Trophoblast cell (in vitro differentiated cells and primary cell): ENCODE results near the gene SCN1A.

Experiments
- DNase-seq, 2 donors: peaks; one replicate each; pipeline ENCODE4 v3.0.0-alpha.2; 2016
- H2AFZ ChIP-seq: 2 replicates; pipeline ENCODE4 v1.6.1; 2013; ENCODE audit warnings: low read length, moderate library complexity, mild to moderate bottlenecking; ENCODE audit not compliant: insufficient read depth, poor library complexity
- H2AK5ac ChIP-seq: 2 replicates; pipeline ENCODE4 v1.6.1; 2013; ENCODE audit warnings: mild to moderate bottlenecking, low read length
- H2BK120ac ChIP-seq: 2 replicates; pipeline ENCODE4 v1.6.1; 2013; ENCODE audit warnings: low read length, mild to moderate bottlenecking, moderate library complexity; ENCODE audit not compliant: insufficient read depth, poor library complexity
- H2BK12ac ChIP-seq: 2 replicates; pipeline ENCODE4 v1.6.1; 2013; ENCODE audit warnings: mild to moderate bottlenecking, low read length, moderate library complexity
- H2BK5ac ChIP-seq: 2 replicates; pipeline ENCODE4 v1.6.1; 2013; ENCODE audit warnings: low read length, low read depth, moderate library complexity, mild to moderate bottlenecking; ENCODE audit not compliant: poor library complexity
- H3K14ac ChIP-seq: 2 replicates; pipeline ENCODE4 v1.6.1; 2013; ENCODE audit warnings: mild to moderate bottlenecking, low read length
- H3K18ac ChIP-seq: 2 replicates; pipeline ENCODE4 v1.6.1; 2013; ENCODE audit warnings: mild to moderate bottlenecking, low read length
- H3K23ac ChIP-seq: 2 replicates; pipeline ENCODE4 v1.6.1; 2013; ENCODE audit warnings: low read length
- H3K27ac ChIP-seq: 2 replicates; pipeline ENCODE4 v1.5.1; 2013; ENCODE audit warnings: low read depth, mild to moderate bottlenecking, inconsistent platforms, low read length, moderate library complexity
- H3K27me3 ChIP-seq: 2 replicates; pipeline ENCODE4 v1.6.1; 2013; ENCODE audit warnings: inconsistent platforms, mild to moderate bottlenecking, low read length, moderate library complexity; ENCODE audit not compliant: insufficient read depth
- H3K36me3 ChIP-seq, 2 experiments: 1 replicate in 1 of 2; 2 replicates in 1 of 2; pipeline ENCODE4 v1.6.1; 2013; ENCODE audit warnings: low read length in 2 of 2, mild to moderate bottlenecking in 2 of 2, moderate library complexity in 1 of 2; ENCODE audit not compliant: insufficient read depth in 2 of 2, control insufficient read depth in 1 of 2
- H3K4ac ChIP-seq: 2 replicates; pipeline ENCODE4 v1.6.1; 2013; ENCODE audit warnings: low read depth, mild to moderate bottlenecking, low read length, moderate library complexity
- H3K4me1 ChIP-seq, 2 experiments: 1 replicate in 1 of 2; 2 replicates in 1 of 2; pipeline ENCODE4 v1.6.1; 2013; ENCODE audit warnings: low read length in 2 of 2, mild to moderate bottlenecking in 2 of 2, moderate library complexity in 1 of 2; ENCODE audit not compliant: insufficient read depth in 2 of 2, control insufficient read depth in 1 of 2
- H3K4me2 ChIP-seq: 2 replicates; pipeline ENCODE4 v1.6.1; 2013; ENCODE audit warnings: inconsistent platforms, mild to moderate bottlenecking, low read length, moderate library complexity
- H3K4me3 ChIP-seq: 2 replicates; pipeline ENCODE4 v1.5.1; 2013; ENCODE audit warnings: mild to moderate bottlenecking, low read depth, low read length, inconsistent platforms
- H3K79me1 ChIP-seq: one replicate; pipeline ENCODE4 v1.6.1; 2013; ENCODE audit warnings: low read length
- H3K79me2 ChIP-seq: 2 replicates; pipeline ENCODE4 v1.6.1; 2013; ENCODE audit warnings: low read length, mild to moderate bottlenecking; ENCODE audit not compliant: control insufficient read depth, insufficient read depth, poor library complexity
- H3K9ac ChIP-seq: 2 replicates; pipeline ENCODE4 v1.6.1; 2013; ENCODE audit warnings: mild to moderate bottlenecking, low read length
- H3K9me3 ChIP-seq: 2 replicates; pipeline ENCODE4 v1.6.1; 2013; ENCODE audit warnings: low read depth, mild to moderate bottlenecking, control low read depth, inconsistent platforms, low read length; ENCODE audit not compliant: insufficient read depth
- H4K12ac ChIP-seq: 2 replicates; pipeline ENCODE4 v1.6.1; 2013; ENCODE audit warnings: low read depth, mild to moderate bottlenecking, low read length, moderate library complexity
- H4K8ac ChIP-seq: 2 replicates; pipeline ENCODE4 v1.6.1; 2013; ENCODE audit warnings: low read depth, mild to moderate bottlenecking, low read length, moderate library complexity
- H4K91ac ChIP-seq: one replicate; pipeline ENCODE4 v1.6.1; 2013; ENCODE audit warnings: low read depth, mild to moderate bottlenecking, low read length, moderate library complexity
- WGBS: extraction: QIAGEN DNeasy Blood & Tissue Kit; methylation state at CpG from one replicate; pipeline ENCODE4 v1.1.7; 2013; ENCODE audit warnings: missing lambda C conversion rate; ENCODE audit not compliant: insufficient read length, insufficient coverage; ENCODE audit errors: extremely low coverage; 5-methylcytosine and 5-hydroxymethylcytosine counted together

SCN1A gene

GRCh38 chr2:165952085-165952484, 175.7 kb downstream of the SCN1A start:
- H3K9ac ChIP-seq: no peak overlapping the region
- no peak overlapping the region for H3K4me2 ChIP-seq
- H3K79me2 ChIP-seq: peaks cover 3% of the 10 kb centered on the region
- H3K9me3 ChIP-seq: peaks cover 3% of the 10 kb centered on the region
- H4K8ac ChIP-seq: no peak overlapping the region
- H2AFZ ChIP-seq: no peak overlapping the region
- H4K12ac ChIP-seq: no peak overlapping the region
- H3K14ac ChIP-seq: no peak overlapping the region
- WGBS: no CpG with 5 or more reads among the region's 1 CpG
- no peak overlapping the region for H3K23ac ChIP-seq
- H3K36me3 ChIP-seq: peaks cover 0 to 1% of the 10 kb centered on the region in 2 experiments
- no peak overlapping the region for H3K27ac ChIP-seq
- peak overlapping the region; percentile 75 for H3K4ac ChIP-seq
- no peaks in the 10 kb centered on the region for H3K27me3 ChIP-seq
- H2BK120ac ChIP-seq: no peak overlapping the region
- H2AK5ac ChIP-seq: no peak overlapping the region
- H2BK5ac ChIP-seq: no peak overlapping the region
- peaks cover 3% of the 10 kb centered on the region for H3K79me1 ChIP-seq
- no peak overlapping the region for H2BK12ac ChIP-seq
- H3K4me3 ChIP-seq: no peak overlapping the region
- H3K4me1 ChIP-seq: no peaks in the 10 kb centered on the region
- no peak overlapping the region for H4K91ac ChIP-seq
- no peak for DNase-seq
- no peak overlapping the region for H3K18ac ChIP-seq

GRCh38 chr2:165950438-165950837, 177.4 kb downstream of the SCN1A start:
- H4K91ac ChIP-seq: no peak overlapping the region
- peaks cover 3% of the 10 kb centered on the region for H3K79me1 ChIP-seq
- H3K14ac ChIP-seq: no peak overlapping the region
- no peak overlapping the region for H3K23ac ChIP-seq
- no peaks in the 10 kb centered on the region for H3K27me3 ChIP-seq
- H2AK5ac ChIP-seq: no peak overlapping the region
- H3K79me2 ChIP-seq: peaks cover 3% of the 10 kb centered on the region
- H2BK12ac ChIP-seq: no peak overlapping the region
- H3K4me3 ChIP-seq: no peak overlapping the region
- no peak overlapping the region for H3K18ac ChIP-seq
- H3K9me3 ChIP-seq: no peaks in the 10 kb centered on the region
- H2AFZ ChIP-seq: no peak overlapping the region
- H3K4me2 ChIP-seq: no peak overlapping the region
- H2BK5ac ChIP-seq: no peak overlapping the region
- no peak overlapping the region for H3K27ac ChIP-seq
- peak; percentile 71 to 92 for DNase-seq
- H3K4ac ChIP-seq: no peak overlapping the region
- no peak overlapping the region for H3K9ac ChIP-seq
- no CpG with 5 or more reads among the region's 3 CpGs for WGBS
- no peaks in the 10 kb centered on the region for H3K4me1 ChIP-seq
- no peak overlapping the region for H2BK120ac ChIP-seq
- no peak overlapping the region for H4K12ac ChIP-seq
- H4K8ac ChIP-seq: no peak overlapping the region
- H3K36me3 ChIP-seq: peaks cover 0 to 1% of the 10 kb centered on the region in 2 experiments

- Histone ChIP-seq H2BK5ac (no peak overlapping the region), H3K18ac (no peak overlapping the region), H3K36me3 (peaks cover 0 to 5% of the 10 kb centered on the region in 2 experiments), H4K12ac (no peak overlapping the region), H3K4me2 (no peak overlapping the region), H3K9ac (no peak overlapping the region), H4K91ac (no peak overlapping the region), H4K8ac (no peak overlapping the region), H3K79me2 (no peaks in the 10 kb centered on the region), H2BK12ac (no peak overlapping the region), H2BK120ac (no peak overlapping the region), H3K4me1 (no peaks in the 10 kb centered on the region), H3K27ac (no peak overlapping the region), H3K14ac (no peak overlapping the region), H3K4me3 (no peak overlapping the region), H2AFZ (no peak overlapping the region), H3K79me1 (no peaks in the 10 kb centered on the region), H2AK5ac (no peak overlapping the region), H3K4ac (no peak overlapping the region), H3K27me3 (no peaks in the 10 kb centered on the region), H3K9me3 (no peaks in the 10 kb centered on the region), H3K23ac (no peak overlapping the region)
- DNase-seq: no peak
- WGBS: no CpG with 5 or more reads among the region's 1 CpG
Observed at GRCh38 chr2:165941827-165942226, 186.0 kb downstream of the SCN1A start.

GRCh38 chr2:165938237-165938636, 189.6 kb downstream of the SCN1A start:
- Histone ChIP-seq H3K23ac (no peak overlapping the region), H3K27ac (no peak overlapping the region), H4K91ac (no peak overlapping the region), H3K4me2 (no peak overlapping the region), H3K4me1 (no peaks in the 10 kb centered on the region), H3K9me3 (no peaks in the 10 kb centered on the region), H3K9ac (no peak overlapping the region), H4K8ac (no peak overlapping the region), H3K14ac (no peak overlapping the region), H3K27me3 (no peaks in the 10 kb centered on the region), H2BK12ac (no peak overlapping the region), H3K18ac (no peak overlapping the region), H3K79me1 (no peaks in the 10 kb centered on the region), H2BK5ac (no peak overlapping the region), H2AFZ (no peak overlapping the region), H3K79me2 (no peaks in the 10 kb centered on the region), H4K12ac (no peak overlapping the region), H3K4ac (no peak overlapping the region), H3K36me3 (peaks cover 0 to 5% of the 10 kb centered on the region in 2 experiments), H3K4me3 (no peak overlapping the region), H2BK120ac (no peak overlapping the region), H2AK5ac (no peak overlapping the region)
- no CpG with 5 or more reads among the region's 1 CpG for WGBS
- no peak for DNase-seq
